GM18951 (cell line): ENCODE results near the gene OR2V2.
"Not testable (repeated sequence)": the region's sequence is repeated elsewhere in the genome, so short reads cannot be mapped to it uniquely, and the experiment has no call there.

Source experiments
- POLR2A ChIP-seq: IDR thresholded peaks from 4 replicates; pipeline ENCODE4 v1.6.1; 2011; ENCODE audit warnings: mild to moderate bottlenecking; ENCODE audit not compliant: insufficient read length, insufficient read depth; ENCODE audit errors: extremely low read depth
- in situ Hi-C: fragments of 300-500 bp; cut with MboI; formaldehyde crosslinking; loops from one replicate; pipeline ENCODE4 v1.12.0; 2022; ENCODE audit warnings: low sequenced_read_pairs, mixed read lengths, inconsistent platforms; ENCODE audit not compliant: unreplicated experiment

The OR2V2 gene

GRCh38 chr5:181161534-181162175, 14.3 kb downstream of the OR2V2 start:
- no peak for TF ChIP-seq POLR2A
- in situ Hi-C loops: no loop called here

- in situ Hi-C loops: no loop called here
- no peak for TF ChIP-seq POLR2A
Measured at GRCh38 chr5:181163487-181164075, 16.2 kb downstream of the OR2V2 start.

DNA sequence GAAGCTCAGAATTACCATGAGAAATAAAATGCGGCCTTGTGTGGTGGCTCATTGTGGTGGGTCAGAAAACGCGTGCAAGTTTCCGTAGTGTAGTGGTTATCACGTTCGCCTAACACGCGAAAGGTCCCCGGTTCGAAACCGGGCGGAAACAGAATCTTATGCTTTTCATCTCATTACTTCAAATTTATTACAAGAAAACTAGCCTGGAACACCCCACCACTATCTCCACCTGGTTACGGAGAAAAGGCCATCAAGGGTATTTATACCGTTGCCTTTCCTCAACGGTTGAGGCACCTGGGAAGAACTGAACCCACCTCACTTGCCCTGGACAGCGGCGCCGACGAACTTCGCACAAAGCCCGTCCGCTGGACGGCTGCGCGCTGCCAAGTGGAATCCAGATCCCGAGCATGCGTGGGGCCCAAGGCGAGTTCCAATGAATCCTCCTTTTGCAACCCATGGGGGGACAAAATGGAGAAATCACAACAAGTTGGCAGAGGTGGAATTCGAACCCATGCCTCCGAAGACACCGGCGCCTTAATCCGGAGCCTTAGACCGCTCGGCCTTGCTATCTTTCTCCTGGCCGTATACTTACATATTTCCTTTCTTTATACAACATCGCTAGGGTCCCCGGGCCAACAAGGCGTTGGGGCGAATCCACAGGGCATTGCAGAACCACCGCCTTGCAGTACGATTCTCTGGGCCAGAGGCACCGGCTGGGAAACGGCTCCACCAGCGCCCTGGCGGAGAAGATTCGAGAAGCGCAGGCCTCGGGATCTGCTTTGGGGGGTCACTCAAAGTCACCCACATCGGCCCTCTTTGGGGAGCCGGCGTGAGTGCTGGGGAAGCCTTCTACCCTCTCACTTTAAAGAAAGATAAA, 16.9 kb downstream of the OR2V2 start:
- in situ Hi-C loops: no loop called here
- no peak for TF ChIP-seq POLR2A

DNA sequence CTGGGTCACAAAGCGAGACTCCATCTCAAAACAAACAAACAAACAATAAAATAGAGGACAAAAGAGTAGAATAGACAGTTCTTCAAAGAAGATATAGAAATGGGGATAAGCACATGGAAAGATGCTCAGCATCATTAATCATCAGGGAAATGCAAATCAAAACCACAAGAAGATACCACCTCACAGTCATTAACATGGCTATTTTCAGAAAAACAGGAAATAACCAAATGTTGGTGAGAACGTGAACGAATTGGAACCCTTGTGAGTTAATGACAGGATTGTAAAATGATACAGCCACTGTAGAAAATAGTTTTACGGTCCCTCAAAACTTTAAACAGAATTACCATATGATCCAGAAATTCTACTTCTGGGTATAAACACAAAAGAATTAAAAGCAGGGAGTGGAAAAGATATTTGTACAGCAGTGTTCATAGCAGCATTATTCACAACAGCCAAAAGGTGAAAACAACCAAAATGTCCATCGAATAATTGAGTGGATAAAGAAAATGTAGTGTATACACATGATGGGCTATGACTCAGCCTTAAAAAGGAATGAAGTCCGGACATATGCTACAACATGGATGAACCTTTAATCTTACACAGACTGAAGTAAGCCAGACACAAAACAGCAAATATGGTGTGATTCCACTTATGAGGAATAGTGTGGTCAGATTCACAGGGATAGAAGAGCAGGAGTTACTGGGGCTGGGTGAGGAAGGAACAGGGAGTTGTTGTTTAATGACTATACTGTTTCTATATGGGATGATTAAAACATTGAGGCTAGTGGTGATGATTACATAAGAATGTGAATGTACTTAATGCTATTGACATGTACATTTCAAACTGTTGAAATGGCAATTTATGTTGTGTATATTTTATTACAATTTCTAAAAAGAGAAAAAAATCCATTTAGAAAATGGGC, 19.7 kb downstream of the OR2V2 start:
- in situ Hi-C loops: no loop called here
- no peak for TF ChIP-seq POLR2A

DNA sequence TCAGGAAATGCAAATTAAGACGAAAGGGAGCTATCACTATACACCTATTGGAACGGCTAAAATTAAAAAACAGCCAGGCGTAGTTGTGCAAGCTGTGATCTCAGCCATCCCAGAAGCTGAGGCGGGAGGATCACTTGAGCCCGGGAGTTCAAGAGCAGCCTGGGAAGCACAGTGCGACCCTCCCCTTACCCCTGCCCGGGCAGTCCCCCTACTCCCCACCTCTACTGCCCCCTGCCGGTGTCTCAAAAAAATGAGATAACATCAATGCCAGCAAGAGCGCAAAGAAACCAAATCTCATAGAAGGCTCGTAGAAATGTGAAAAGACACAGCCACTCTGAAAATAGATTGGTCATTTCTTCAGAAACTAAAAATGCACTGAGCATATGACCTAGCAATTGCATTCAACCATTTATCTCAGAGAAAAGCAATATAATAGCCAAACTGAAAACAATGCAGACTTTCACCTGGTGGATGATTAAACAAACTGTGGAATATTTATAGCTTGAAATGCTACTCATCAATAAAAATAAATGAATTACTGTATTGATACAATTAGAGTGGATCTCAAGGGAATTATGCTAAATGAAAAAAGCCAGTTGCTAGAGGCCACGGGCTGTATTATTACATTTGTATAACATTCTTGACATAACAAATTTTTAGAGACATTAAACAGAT, 20.6 kb downstream of the OR2V2 start:
- in situ Hi-C loops: no loop called here
- TF ChIP-seq POLR2A: no peak

DNA sequence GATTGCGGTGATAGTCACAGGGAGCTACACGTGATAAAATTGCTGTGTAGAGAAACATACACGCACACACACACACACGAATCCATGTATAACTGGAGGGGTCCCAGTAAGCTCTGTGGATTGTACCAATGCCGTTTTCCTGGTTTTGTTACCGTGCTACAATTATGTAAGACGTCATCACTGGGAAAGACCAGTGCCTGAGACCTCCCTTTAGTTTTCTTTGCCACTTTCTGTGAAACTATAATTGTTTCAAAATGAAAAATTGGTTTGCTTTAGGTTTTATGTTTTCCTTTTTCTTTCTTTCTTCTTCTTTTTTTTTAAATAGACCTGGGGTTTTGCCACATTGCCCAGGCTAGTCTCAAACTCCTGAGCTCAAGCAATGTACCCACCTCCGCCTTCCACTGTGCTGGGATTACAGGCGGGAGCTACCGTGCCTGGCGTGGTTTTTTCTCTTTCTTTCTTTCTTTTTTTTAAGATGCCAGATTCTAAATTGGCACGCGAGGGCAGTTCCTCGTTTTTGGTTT, 21.3 kb downstream of the OR2V2 start:
- no peak for TF ChIP-seq POLR2A
- in situ Hi-C loops: no loop called here

GRCh38 chr5:181169459-181170236, 22.3 kb downstream of the OR2V2 start:
- in situ Hi-C loops: not testable (repeated sequence)

GRCh38 chr5:181170237-181170825, 22.9 kb downstream of the OR2V2 start:
- TF ChIP-seq POLR2A: no peak
- in situ Hi-C loops: no loop called here

DNA sequence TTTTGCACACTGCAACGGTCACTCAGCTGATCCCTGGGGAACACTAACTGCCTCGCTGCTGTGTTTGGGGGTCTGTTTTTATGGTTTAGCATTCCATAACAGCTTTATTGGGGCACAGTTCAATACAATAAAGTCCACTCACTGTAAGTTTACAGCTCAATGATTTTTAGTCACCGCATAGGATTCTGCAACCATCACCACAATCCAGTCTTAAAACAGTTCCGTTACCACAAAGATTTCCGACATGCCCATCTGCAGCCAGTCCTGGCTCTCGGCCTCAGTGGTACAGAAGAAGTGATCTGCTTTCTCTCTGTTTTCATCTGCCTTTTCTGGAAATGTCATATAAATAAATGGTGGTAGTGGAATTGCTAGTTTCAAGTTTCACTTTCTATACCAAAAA, 23.6 kb downstream of the OR2V2 start:
- no peak for TF ChIP-seq POLR2A
- in situ Hi-C loops: no loop called here

- TF ChIP-seq POLR2A: no peak
- in situ Hi-C loops: no loop called here
Measured at GRCh38 chr5:181171782-181172181, 24.4 kb downstream of the OR2V2 start.

DNA sequence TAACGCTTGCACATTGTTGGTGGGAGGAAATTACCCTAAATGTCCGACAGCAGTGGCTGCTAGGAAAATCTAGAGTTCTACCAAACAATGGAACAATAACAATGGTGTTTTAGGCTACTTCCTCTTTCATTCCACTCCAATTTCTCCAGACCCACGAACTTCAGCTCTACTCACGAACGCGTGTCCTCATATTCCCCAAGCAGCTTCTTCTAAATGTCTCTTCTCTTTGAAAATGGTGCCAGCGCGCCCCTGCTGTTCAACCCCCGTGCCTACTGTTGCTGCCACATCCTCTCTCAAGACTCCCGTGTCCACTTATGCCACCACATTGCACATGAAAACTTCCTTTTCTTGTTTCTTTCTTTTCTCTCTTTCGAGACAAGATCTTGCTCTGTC, 25.6 kb downstream of the OR2V2 start:
- in situ Hi-C loops: no loop called here
- TF ChIP-seq POLR2A: no peak
